ENCODE data around the gene CEP41.

Gene CEP41

GRCh38 chr7:130350945-130351790 is 89.6 kb downstream of the CEP41 start:
- DNase-seq = no peak

GRCh38 chr7:130349911-130350782 is 90.7 kb downstream of the CEP41 start:
- no peak for DNase-seq

- no peak for DNase-seq
Observed at GRCh38 chr7:130346941-130347340, 93.9 kb downstream of the CEP41 start.

- DNase-seq = no peak
Observed at GRCh38 chr7:130346177-130346905, 94.5 kb downstream of the CEP41 start.

GRCh38 chr7:130345725-130346124 is 95.1 kb downstream of the CEP41 start:
- DNase-seq = no peak

- no peak for DNase-seq
Observed at GRCh38 chr7:130345136-130345535, 95.7 kb downstream of the CEP41 start.

GRCh38 chr7:130344271-130344866 is 96.4 kb downstream of the CEP41 start, which contains the start of gene CPA5:
Gene CPA5, plus strand, starts transcription at chr7:130344816. Its CDS starts 1,670 bp downstream, at chr7:130346486.
- no peak for DNase-seq

All from right kidney (tissue), 1 donor.